Neuron (in vitro differentiated cells): ENCODE data around the gene AFAP1.

Experiments used
- H2AFZ ChIP-seq: one replicate; pipeline ENCODE4 v1.6.1; 2013; ENCODE audit warnings: low read depth, mild to moderate bottlenecking, inconsistent platforms, low read length, moderate library complexity
- H3K27me3 ChIP-seq: one replicate; pipeline ENCODE4 v1.6.1; 2013; ENCODE audit warnings: low read length; ENCODE audit not compliant: insufficient read depth
- H3K36me3 ChIP-seq: one replicate; pipeline ENCODE4 v1.6.1; 2013; ENCODE audit warnings: low read length; ENCODE audit not compliant: insufficient read depth
- H3K4me1 ChIP-seq: one replicate; pipeline ENCODE4 v1.6.1; 2013; ENCODE audit warnings: low read length; ENCODE audit not compliant: insufficient read depth
- H3K4me3 ChIP-seq: 2 replicates; pipeline ENCODE4 v1.5.1; 2013; ENCODE audit warnings: mild to moderate bottlenecking, low read length, moderate library complexity
- H3K9me3 ChIP-seq: one replicate; pipeline ENCODE4 v1.6.1; 2013; ENCODE audit warnings: low read length

The AFAP1 gene

GRCh38 chr4:7939377-7940108 is at the start of gene AFAP1:
Gene AFAP1, minus strand, starts transcription at chr4:7939861. Its CDS starts 67,783 bp downstream, at chr4:7872078.
- Histone ChIP-seq H2AFZ (peak within 1 kb of the TSS; percentile 80), H3K4me1 (peaks cover 9% of the 10 kb centered on the region)

GRCh38 chr4:7988437-7988836 is 48.8 kb upstream of the AFAP1 start:
- Histone ChIP-seq H3K9me3 (no peaks in the 10 kb centered on the region), H3K4me1 (peaks cover 4% of the 10 kb centered on the region), H3K27me3 (peaks cover 8% of the 10 kb centered on the region), H3K36me3 (no peaks in the 10 kb centered on the region), H3K4me3 (no peak overlapping the region), H2AFZ (no peak overlapping the region)

More at GRCh38 chr4:7939377-7940108, at the start of gene AFAP1:
- Histone ChIP-seq H3K36me3 (no peaks in the 10 kb centered on the region), H3K4me3 (peak within 1 kb of the TSS; percentile 82), H3K27me3 (no peaks in the 10 kb centered on the region), H3K9me3 (no peaks in the 10 kb centered on the region)

- peaks cover 8% of the 10 kb centered on the region for H3K27me3 ChIP-seq
- H2AFZ ChIP-seq, result no peak overlapping the region
- H3K9me3 ChIP-seq, result no peaks in the 10 kb centered on the region
- no peaks in the 10 kb centered on the region for H3K36me3 ChIP-seq
- H3K4me3 ChIP-seq, result no peak overlapping the region
- peaks cover 4% of the 10 kb centered on the region for H3K4me1 ChIP-seq
These were observed 47.7 kb upstream of the AFAP1 start for GRCh38 chr4:7987148-7987989.

GRCh38 chr4:7985891-7986441 is 46.3 kb upstream of the AFAP1 start:
- peaks cover 8% of the 10 kb centered on the region for H3K27me3 ChIP-seq
- no peaks in the 10 kb centered on the region for H3K36me3 ChIP-seq
- no peak overlapping the region for H2AFZ ChIP-seq
- H3K4me3 ChIP-seq, result no peak overlapping the region
- H3K9me3 ChIP-seq, result no peaks in the 10 kb centered on the region
- H3K4me1 ChIP-seq, result peaks cover 4% of the 10 kb centered on the region

- no peaks in the 10 kb centered on the region for H3K36me3 ChIP-seq
- peaks cover 4% of the 10 kb centered on the region for H3K4me1 ChIP-seq
- H3K9me3 ChIP-seq, result no peaks in the 10 kb centered on the region
- peaks cover 3% of the 10 kb centered on the region for H3K27me3 ChIP-seq
- H3K4me3 ChIP-seq, result no peak overlapping the region
- no peak overlapping the region for H2AFZ ChIP-seq
These were observed 45.4 kb upstream of the AFAP1 start for GRCh38 chr4:7985072-7985471.

GRCh38 chr4:7984286-7984925 is 44.7 kb upstream of the AFAP1 start:
- H3K27me3 ChIP-seq, result peaks cover 6% of the 10 kb centered on the region
- H3K9me3 ChIP-seq, result no peaks in the 10 kb centered on the region
- H2AFZ ChIP-seq, result no peak overlapping the region
- H3K36me3 ChIP-seq, result no peaks in the 10 kb centered on the region
- H3K4me3 ChIP-seq, result no peak overlapping the region
- peaks cover 4% of the 10 kb centered on the region for H3K4me1 ChIP-seq

- Histone ChIP-seq H3K4me3 (no peak overlapping the region), H3K36me3 (no peaks in the 10 kb centered on the region), H3K9me3 (no peaks in the 10 kb centered on the region), H3K4me1 (peaks cover 4% of the 10 kb centered on the region), H3K27me3 (peaks cover 12% of the 10 kb centered on the region), H2AFZ (no peak overlapping the region)
These were observed 43.6 kb upstream of the AFAP1 start for GRCh38 chr4:7983296-7983695.

GRCh38 chr4:7981738-7982394 is 42.2 kb upstream of the AFAP1 start:
- Histone ChIP-seq H3K4me3 (no peak overlapping the region), H3K9me3 (no peaks in the 10 kb centered on the region), H3K36me3 (no peaks in the 10 kb centered on the region), H3K4me1 (peaks cover 4% of the 10 kb centered on the region), H3K27me3 (peaks cover 12% of the 10 kb centered on the region), H2AFZ (no peak overlapping the region)

GRCh38 chr4:7980036-7980435 is 40.4 kb upstream of the AFAP1 start:
- H3K9me3 ChIP-seq, result no peaks in the 10 kb centered on the region

GRCh38 chr4:7979652-7979968 is 39.9 kb upstream of the AFAP1 start:
- no peaks in the 10 kb centered on the region for H3K9me3 ChIP-seq
- peaks cover 9% of the 10 kb centered on the region for H3K27me3 ChIP-seq
- no peaks in the 10 kb centered on the region for H3K36me3 ChIP-seq
- no peak overlapping the region for H3K4me3 ChIP-seq
- no peaks in the 10 kb centered on the region for H3K4me1 ChIP-seq
- no peak overlapping the region for H2AFZ ChIP-seq

More at GRCh38 chr4:7980036-7980435, 40.4 kb upstream of the AFAP1 start:
- H3K36me3 ChIP-seq, result no peaks in the 10 kb centered on the region
- peaks cover 12% of the 10 kb centered on the region for H3K27me3 ChIP-seq
- no peak overlapping the region for H3K4me3 ChIP-seq
- H2AFZ ChIP-seq, result no peak overlapping the region
- no peaks in the 10 kb centered on the region for H3K4me1 ChIP-seq

- Histone ChIP-seq H3K4me3 (no peak overlapping the region), H3K36me3 (no peaks in the 10 kb centered on the region), H2AFZ (no peak overlapping the region), H3K9me3 (no peaks in the 10 kb centered on the region), H3K27me3 (peaks cover 9% of the 10 kb centered on the region), H3K4me1 (no peaks in the 10 kb centered on the region)
These were observed 39.4 kb upstream of the AFAP1 start for GRCh38 chr4:7978907-7979651.

- H3K4me1 ChIP-seq, result no peaks in the 10 kb centered on the region
- H3K4me3 ChIP-seq, result no peak overlapping the region
- no peaks in the 10 kb centered on the region for H3K36me3 ChIP-seq
- H3K9me3 ChIP-seq, result no peaks in the 10 kb centered on the region
- H2AFZ ChIP-seq, result no peak overlapping the region
- H3K27me3 ChIP-seq, result peaks cover 9% of the 10 kb centered on the region
These were observed 38.8 kb upstream of the AFAP1 start for GRCh38 chr4:7978489-7978888.
